MM.1S (cell line): ENCODE measurements around the gene RAB9B.

Experiments used
- DNase-seq: peaks from one replicate; pipeline ENCODE4 v3.0.0-alpha.2; 2015
- H2AFZ ChIP-seq: fragments of 300-600 bp; sonication (generic); 2 replicates; pipeline ENCODE4 v1.6.0; 2016; ENCODE audit warnings: antibody characterized with exemption, low read length
- H3F3A ChIP-seq: fragments of 300-600 bp; sonication (generic); 2 replicates; pipeline ENCODE4 v1.6.1; 2016; ENCODE audit warnings: mild to moderate bottlenecking, antibody characterized with exemption, low read length, moderate library complexity, mixed read lengths; ENCODE audit not compliant: insufficient read depth
- H3K27ac ChIP-seq: fragments of 300-600 bp; sonication (generic); 2 replicates; pipeline ENCODE4 v1.5.1; 2016; ENCODE audit warnings: mild to moderate bottlenecking, low read length
- H3K27me3 ChIP-seq: fragments of 300-600 bp; sonication (generic); replicated peaks from 2 replicates; pipeline ENCODE4 v1.6.0; 2016; ENCODE audit warnings: low read length; ENCODE audit not compliant: insufficient read depth
- H3K36me3 ChIP-seq: fragments of 300-600 bp; sonication (generic); replicated peaks from 2 replicates; pipeline ENCODE4 v1.6.1; 2016; ENCODE audit warnings: mild to moderate bottlenecking, low read length, mixed read lengths; ENCODE audit not compliant: insufficient read depth
- H3K4me1 ChIP-seq: fragments of 300-600 bp; sonication (generic); 2 replicates; pipeline ENCODE4 v1.6.1; 2016; ENCODE audit warnings: low read length, mixed read lengths
- H3K4me2 ChIP-seq: fragments of 300-600 bp; sonication (generic); 2 replicates; pipeline ENCODE4 v1.6.0; 2016; ENCODE audit warnings: low read depth, low read length
- H3K4me3 ChIP-seq: fragments of 300-600 bp; sonication (generic); 2 replicates; pipeline ENCODE4 v1.5.1; 2016; ENCODE audit warnings: low read length, mixed read lengths
- H3K79me2 ChIP-seq: fragments of 300-600 bp; sonication (generic); 2 replicates; pipeline ENCODE4 v1.6.1; 2016; ENCODE audit warnings: mixed run types, low read length, mixed read lengths
- H3K9ac ChIP-seq: fragments of 300-600 bp; sonication (generic); 2 replicates; pipeline ENCODE4 v1.6.1; 2016; ENCODE audit warnings: low read length, mixed read lengths
- H3K9me2 ChIP-seq: fragments of 300-600 bp; sonication (generic); replicated peaks from 2 replicates; pipeline ENCODE4 v1.6.1; 2016; ENCODE audit warnings: mild to moderate bottlenecking, low read length, mixed read lengths; ENCODE audit not compliant: insufficient read depth
- H3K9me3 ChIP-seq: fragments of 300-600 bp; sonication (generic); replicated peaks from 2 replicates; pipeline ENCODE4 v1.6.1; 2016; ENCODE audit warnings: mild to moderate bottlenecking, low read length, mixed read lengths; ENCODE audit not compliant: insufficient read depth
- H4K20me1 ChIP-seq: fragments of 300-600 bp; sonication (generic); 2 replicates; pipeline ENCODE4 v1.6.1; 2016; ENCODE audit warnings: mild to moderate bottlenecking, low read length, moderate library complexity, mixed read lengths; ENCODE audit not compliant: insufficient read depth
- CTCF ChIP-seq: fragments of 300-600 bp; sonication (generic); IDR thresholded peaks from 2 replicates; pipeline ENCODE4 v1.5.1; 2016; ENCODE audit warnings: antibody characterized with exemption, low read length, mixed read lengths
- EZH2 ChIP-seq: fragments of 300-600 bp; sonication (generic); optimal IDR thresholded peaks from 2 replicates; pipeline ENCODE3; 2017; ENCODE audit warnings: low read depth, mild to moderate bottlenecking, antibody characterized with exemption, low read length, mixed read lengths
- EZH2phosphoT487 ChIP-seq: fragments of 300-600 bp; sonication (generic); IDR thresholded peaks from 2 replicates; pipeline ENCODE4 v1.6.1; 2018; ENCODE audit warnings: antibody characterized with exemption, low read length

The RAB9B gene

GRCh38 chrX:103877571-103877970, 45.5 kb upstream of the RAB9B start:
- Histone ChIP-seq H4K20me1 (no peaks in the 10 kb centered on the region), H3F3A (no peaks in the 10 kb centered on the region), H3K4me3 (no peak overlapping the region), H3K9me2 (no peaks in the 10 kb centered on the region), H3K4me1 (no peaks in the 10 kb centered on the region), H3K9me3 (no peaks in the 10 kb centered on the region), H3K36me3 (no peaks in the 10 kb centered on the region), H3K27me3 (no peaks in the 10 kb centered on the region), H2AFZ (no peak overlapping the region), H3K4me2 (no peak overlapping the region), H3K79me2 (no peaks in the 10 kb centered on the region), H3K9ac (no peak overlapping the region), H3K27ac (no peak overlapping the region)
- TF ChIP-seq EZH2phosphoT487 (no peak), EZH2 (no peak), CTCF (no peak)
- DNase-seq: no peak

- Histone ChIP-seq H3K9ac (no peak overlapping the region), H3F3A (no peaks in the 10 kb centered on the region)
Observed at GRCh38 chrX:103864886-103865534, 33.0 kb upstream of the RAB9B start.

GRCh38 chrX:103864149-103864548, 32.1 kb upstream of the RAB9B start:
- Histone ChIP-seq H3K27ac (no peak overlapping the region), H3K9ac (no peak overlapping the region), H4K20me1 (no peaks in the 10 kb centered on the region), H3F3A (no peaks in the 10 kb centered on the region), H3K27me3 (no peaks in the 10 kb centered on the region), H3K9me2 (no peaks in the 10 kb centered on the region), H3K36me3 (no peaks in the 10 kb centered on the region), H2AFZ (no peak overlapping the region), H3K4me2 (no peak overlapping the region), H3K79me2 (no peaks in the 10 kb centered on the region), H3K4me3 (no peak overlapping the region), H3K9me3 (no peaks in the 10 kb centered on the region), H3K4me1 (no peaks in the 10 kb centered on the region)
- no peak for DNase-seq
- TF ChIP-seq EZH2 (no peak), EZH2phosphoT487 (no peak), CTCF (no peak)

More at GRCh38 chrX:103864886-103865534, 33.0 kb upstream of the RAB9B start:
- Histone ChIP-seq H3K79me2 (no peaks in the 10 kb centered on the region), H2AFZ (no peak overlapping the region), H4K20me1 (no peaks in the 10 kb centered on the region), H3K4me3 (no peak overlapping the region), H3K4me2 (no peak overlapping the region), H3K27ac (no peak overlapping the region), H3K4me1 (no peaks in the 10 kb centered on the region), H3K36me3 (no peaks in the 10 kb centered on the region), H3K9me3 (no peaks in the 10 kb centered on the region), H3K9me2 (no peaks in the 10 kb centered on the region), H3K27me3 (no peaks in the 10 kb centered on the region)
- no peak for DNase-seq
- TF ChIP-seq EZH2: no peak
- TF ChIP-seq CTCF: no peak
- no peak for TF ChIP-seq EZH2phosphoT487
